Effector CD8-positive, alpha-beta T cell (primary cell): ENCODE results near the gene MRPL24.
"Not testable (repeated sequence)": the region's sequence is repeated elsewhere in the genome, so short reads cannot be mapped to it uniquely, and the experiment has no call there.

Source experiments
- DNase-seq: peaks from one replicate; lab custom pipeline; 2025; lab: John Stamatoyannopoulos, UW

Gene MRPL24

GRCh38 chr1:156760092-156760795 lies 19.4 kb upstream of the MRPL24 start:
- DNase-seq = no peak

GRCh38 chr1:156757572-156758253 lies 16.8 kb upstream of the MRPL24 start:
- DNase-seq = not testable (repeated sequence)

GRCh38 chr1:156756355-156756754 lies 15.5 kb upstream of the MRPL24 start:
- no peak for DNase-seq

GRCh38 chr1:156755527-156755950 lies 14.7 kb upstream of the MRPL24 start:
- no peak for DNase-seq

GRCh38 chr1:156754219-156754618 lies 13.3 kb upstream of the MRPL24 start:
- DNase-seq = no peak

- no peak for DNase-seq
Measured at GRCh38 chr1:156752843-156753482, 12.1 kb upstream of the MRPL24 start.

- DNase-seq = peak; percentile 95
Measured at GRCh38 chr1:156751757-156752481, 11.0 kb upstream of the MRPL24 start.

GRCh38 chr1:156751451-156751756 lies 10.5 kb upstream of the MRPL24 start, which contains the start of gene HDGF:
HDGF (minus strand) TSS chr1:156751675; CDS start chr1:156751429, 246 bp downstream.
- no peak for DNase-seq

GRCh38 chr1:156750711-156751450 lies 10.0 kb upstream of the MRPL24 start:
- peak; percentile 16 for DNase-seq

- DNase-seq = no peak
Measured at GRCh38 chr1:156750191-156750672, 9.3 kb upstream of the MRPL24 start.

GRCh38 chr1:156749419-156750118 lies 8.7 kb upstream of the MRPL24 start:
- no peak for DNase-seq

GRCh38 chr1:156748670-156749418 lies 8.0 kb upstream of the MRPL24 start:
- no peak for DNase-seq

- DNase-seq = no peak
Measured at GRCh38 chr1:156747742-156748669, 7.1 kb upstream of the MRPL24 start.

GRCh38 chr1:156746728-156747631 lies 6.1 kb upstream of the MRPL24 start:
- DNase-seq = peak; percentile 54

- DNase-seq = no peak
Measured at GRCh38 chr1:156746406-156746727, 5.5 kb upstream of the MRPL24 start.

- DNase-seq = no peak
Measured at GRCh38 chr1:156745881-156746280, 5.0 kb upstream of the MRPL24 start.

- no peak for DNase-seq
Measured at GRCh38 chr1:156744786-156745419, 4.0 kb upstream of the MRPL24 start.

GRCh38 chr1:156744344-156744743 lies 3.5 kb upstream of the MRPL24 start:
- no peak for DNase-seq
